Keratinocyte (primary cell): ENCODE results near the gene LSM6. TPM values are rescaled to one million over a fixed set of nuclear protein-coding genes. Genes with fewer than 3 reads are reported as not detected.

Experiments used
- DNase-seq: peaks from one replicate; pipeline ENCODE4 v3.0.0-alpha.2; 2011; ENCODE audit warnings: low read depth, missing footprints, low spot score
- FAIRE-seq: peaks from 2 replicates; lab custom pipeline; 2011; peaks lifted over from hg19 to GRCh38; lab: Jason Lieb, UNC
- H2AFZ ChIP-seq: 2 replicates; pipeline ENCODE4 v1.6.0; 2012; ENCODE audit warnings: low read length, control low read depth, inconsistent platforms; ENCODE audit not compliant: control insufficient read depth
- H3K27ac ChIP-seq: 2 replicates; pipeline ENCODE4 v1.5.1; 2011; ENCODE audit warnings: low read length; ENCODE audit not compliant: control insufficient read depth, insufficient read depth
- H3K27me3 ChIP-seq: 3 replicates; pipeline ENCODE4 v1.6.0; 2011; ENCODE audit warnings: low read length; ENCODE audit not compliant: control insufficient read depth, insufficient read depth; ENCODE audit errors: extremely low read depth
- H3K36me3 ChIP-seq, 2 experiments: 2 replicates in 1 of 2; 3 replicates in 1 of 2; pipeline ENCODE4 v1.5.1; 2011; ENCODE audit warnings: low read length in 2 of 2, mild to moderate bottlenecking in 1 of 2; ENCODE audit not compliant: control insufficient read depth in 2 of 2, insufficient read depth in 2 of 2; ENCODE audit errors: extremely low read depth in 1 of 2
- H3K4me1 ChIP-seq: 3 replicates; pipeline ENCODE4 v1.5.1; 2011; ENCODE audit warnings: low read length; ENCODE audit not compliant: control insufficient read depth, insufficient read depth; ENCODE audit errors: extremely low read depth
- H3K4me2 ChIP-seq: 3 replicates; pipeline ENCODE4 v1.6.0; 2011; ENCODE audit warnings: low read depth, low read length; ENCODE audit not compliant: control insufficient read depth, insufficient read depth; ENCODE audit errors: extremely low read depth
- H3K4me3 ChIP-seq, 3 experiments: fragments of 200-600 bp in 1 of 3; sonication (generic) in 1 of 3; 2 replicates in 2 of 3; 3 replicates in 1 of 3; pipeline ENCODE4 v1.5.1; 2011 to 2016; ENCODE audit warnings: low read length in 3 of 3, mild to moderate bottlenecking in 3 of 3, control low read depth in 2 of 3, inconsistent platforms in 1 of 3, low read depth in 1 of 3, mixed read lengths in 1 of 3, mixed run types in 1 of 3, moderate library complexity in 1 of 3; ENCODE audit not compliant: control insufficient read depth in 2 of 3, insufficient read depth in 2 of 3; ENCODE audit errors: extremely low read depth in 1 of 3
- H3K79me2 ChIP-seq: 2 replicates; pipeline ENCODE4 v1.6.0; 2012; ENCODE audit warnings: low read length; ENCODE audit not compliant: control insufficient read depth, insufficient read depth
- H3K9ac ChIP-seq: 3 replicates; pipeline ENCODE4 v1.6.0; 2011; ENCODE audit warnings: low read length; ENCODE audit not compliant: control insufficient read depth, insufficient read depth; ENCODE audit errors: extremely low read depth
- H3K9me1 ChIP-seq: 3 replicates; pipeline ENCODE4 v1.6.0; 2011; ENCODE audit warnings: low read length; ENCODE audit not compliant: control insufficient read depth, insufficient read depth; ENCODE audit errors: extremely low read depth
- H3K9me3 ChIP-seq: 2 replicates; pipeline ENCODE4 v1.5.1; 2012; ENCODE audit warnings: low read depth, low read length; ENCODE audit not compliant: control insufficient read depth
- H4K20me1 ChIP-seq: 3 replicates; pipeline ENCODE4 v1.6.0; 2011; ENCODE audit warnings: low read length; ENCODE audit not compliant: control insufficient read depth, insufficient read depth; ENCODE audit errors: extremely low read depth
- EZH2 ChIP-seq: IDR thresholded peaks from one replicate; pipeline ENCODE4 v1.6.1; 2012; ENCODE audit warnings: inconsistent platforms, mild to moderate bottlenecking, low read length, moderate library complexity
- dilution Hi-C: fragments of 300-500 bp; cut with MboI; formaldehyde crosslinking; loops from one replicate; pipeline ENCODE4 v1.7.0; 2020; ENCODE audit warnings: low sequenced_read_pairs; ENCODE audit not compliant: extremely low pct_ligation_motif_present
- polyA plus RNA-seq, 5 experiments: library from polyadenylated mRNA; depleted of rRNA in 3 of 5; stranded (reverse) in 3 of 5; stranded (forward) in 1 of 5; unstranded in 1 of 5; fragments of >200 nt; gene quantifications; 1 replicate in 1 of 5; 2 replicates in 3 of 5; 3 replicates in 1 of 5; pipeline versions ENCODE4 v1.2.1 to v1.2.3, GENCODE V29; 2011 to 2012; ENCODE audit warnings: missing spikeins in 2 of 5, low read depth in 1 of 5, low replicate concordance in 1 of 5
- TF ChIP-seq, protein P1 (sequence below), 3 experiments: IDR thresholded peaks in 1 of 3; conservative IDR thresholded peaks in 1 of 3; optimal IDR thresholded peaks in 1 of 3; 2 replicates in 2 of 3; 3 replicates in 1 of 3; pipeline versions ENCODE3 to v1.5.1; 2011; ENCODE audit warnings: low read length in 3 of 3, mild to moderate bottlenecking in 3 of 3, moderate library complexity in 2 of 3, control low read depth in 1 of 3, inconsistent platforms in 1 of 3; ENCODE audit not compliant: insufficient read depth in 2 of 3; ENCODE audit errors: extremely low read depth in 1 of 3

Gene LSM6
- polyA plus RNA-seq, 1 donor (not counting 4 experiments of a cell fraction or from before 2014, with no cell fraction given): 33.7 TPM

DNA sequence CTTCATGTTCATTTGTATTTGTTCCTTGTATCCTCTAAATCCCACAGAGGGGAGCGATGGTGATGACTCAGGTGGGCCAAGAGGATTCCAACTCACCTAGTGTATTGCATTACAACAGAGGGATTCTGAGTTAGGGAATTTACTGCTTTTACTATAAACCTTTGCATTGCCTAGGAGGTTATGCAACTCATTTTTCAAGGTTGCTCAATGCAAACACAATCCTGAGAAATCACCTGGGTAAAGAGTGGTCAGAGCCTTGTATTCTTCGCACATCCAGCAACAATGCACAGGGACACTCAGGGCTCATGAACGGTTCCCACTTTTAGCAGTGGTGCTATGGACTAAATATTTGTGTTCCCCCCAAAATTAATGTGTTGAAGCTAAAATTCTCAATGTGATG, 28.6 kb upstream of the LSM6 start:
- no peak for DNase-seq
- Histone ChIP-seq H3K27ac (no peak overlapping the region), H3K36me3 (no peaks in the 10 kb centered on the region), H3K9me3 (no peaks in the 10 kb centered on the region), H3K9me1 (no peaks in the 10 kb centered on the region), H3K4me1 (peaks cover 8% of the 10 kb centered on the region), H2AFZ (no peak overlapping the region), H4K20me1 (no peaks in the 10 kb centered on the region), H3K4me2 (no peak overlapping the region), H3K79me2 (no peaks in the 10 kb centered on the region), H3K4me3 (no peak overlapping the region), H3K9ac (no peak overlapping the region), H3K27me3 (no peaks in the 10 kb centered on the region)
- no peak for FAIRE-seq
- dilution Hi-C loops: no loop called here
- TF ChIP-seq, protein P1, sequence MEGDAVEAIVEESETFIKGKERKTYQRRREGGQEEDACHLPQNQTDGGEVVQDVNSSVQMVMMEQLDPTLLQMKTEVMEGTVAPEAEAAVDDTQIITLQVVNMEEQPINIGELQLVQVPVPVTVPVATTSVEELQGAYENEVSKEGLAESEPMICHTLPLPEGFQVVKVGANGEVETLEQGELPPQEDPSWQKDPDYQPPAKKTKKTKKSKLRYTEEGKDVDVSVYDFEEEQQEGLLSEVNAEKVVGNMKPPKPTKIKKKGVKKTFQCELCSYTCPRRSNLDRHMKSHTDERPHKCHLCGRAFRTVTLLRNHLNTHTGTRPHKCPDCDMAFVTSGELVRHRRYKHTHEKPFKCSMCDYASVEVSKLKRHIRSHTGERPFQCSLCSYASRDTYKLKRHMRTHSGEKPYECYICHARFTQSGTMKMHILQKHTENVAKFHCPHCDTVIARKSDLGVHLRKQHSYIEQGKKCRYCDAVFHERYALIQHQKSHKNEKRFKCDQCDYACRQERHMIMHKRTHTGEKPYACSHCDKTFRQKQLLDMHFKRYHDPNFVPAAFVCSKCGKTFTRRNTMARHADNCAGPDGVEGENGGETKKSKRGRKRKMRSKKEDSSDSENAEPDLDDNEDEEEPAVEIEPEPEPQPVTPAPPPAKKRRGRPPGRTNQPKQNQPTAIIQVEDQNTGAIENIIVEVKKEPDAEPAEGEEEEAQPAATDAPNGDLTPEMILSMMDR (optimal IDR thresholded peaks at IDR 0.05 in 1 of 3, IDR thresholded peaks at IDR 0.05 in 1 of 3, conservative IDR thresholded peaks at IDR 0.05 in 1 of 3; ENCODE audit: extremely low read depth in 1 of 3, insufficient read depth in 2 of 3, low read length in 3 of 3): no peak

DNA sequence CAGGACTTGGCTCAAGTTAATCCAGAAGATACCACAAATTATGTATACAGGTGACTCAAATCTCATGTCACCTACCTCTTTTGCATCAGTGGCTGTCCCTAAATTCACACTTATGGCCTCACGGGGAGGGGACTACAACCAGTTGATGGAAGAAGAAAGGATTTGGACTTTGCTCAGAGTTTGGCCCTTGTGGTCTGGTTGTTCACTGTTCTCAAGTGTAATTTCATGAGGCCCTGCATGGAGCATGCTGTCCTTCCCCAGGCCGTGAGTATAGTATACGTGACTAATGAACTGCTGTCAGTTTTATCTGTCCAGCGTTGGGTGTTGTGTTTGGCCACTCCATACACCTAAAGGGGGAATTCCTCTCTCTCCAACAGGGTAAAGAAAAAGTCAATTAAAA, 27.5 kb upstream of the LSM6 start:
- dilution Hi-C loops: no loop called here
- no peak for FAIRE-seq
- DNase-seq: no peak
- Histone ChIP-seq H3K27me3 (no peaks in the 10 kb centered on the region), H2AFZ (no peak overlapping the region), H3K79me2 (no peaks in the 10 kb centered on the region), H3K9ac (no peak overlapping the region), H3K4me2 (no peak overlapping the region), H3K4me1 (peaks cover 3% of the 10 kb centered on the region), H3K9me3 (no peaks in the 10 kb centered on the region), H3K9me1 (no peaks in the 10 kb centered on the region), H3K27ac (no peak overlapping the region), H4K20me1 (no peaks in the 10 kb centered on the region), H3K36me3 (no peaks in the 10 kb centered on the region), H3K4me3 (no peak overlapping the region)
- TF ChIP-seq EZH2: no peak
- TF ChIP-seq, protein P1 (optimal IDR thresholded peaks at IDR 0.05 in 1 of 3, IDR thresholded peaks at IDR 0.05 in 1 of 3, conservative IDR thresholded peaks at IDR 0.05 in 1 of 3; ENCODE audit: extremely low read depth in 1 of 3, insufficient read depth in 2 of 3, low read length in 3 of 3): no peak
